Measurements from ENCODE around the gene SEPTIN1. TPM values are rescaled to one million over a fixed set of nuclear protein-coding genes. Genes with fewer than 3 reads are reported as not detected.
A peak's percentile ranks its signal among the peaks of the same experiment; 100 is the strongest.

SEPTIN1 gene
- total RNA-seq, 4 donors from 2014 or later: 0.86 to 2.5 (median 1.4) TPM

DNA sequence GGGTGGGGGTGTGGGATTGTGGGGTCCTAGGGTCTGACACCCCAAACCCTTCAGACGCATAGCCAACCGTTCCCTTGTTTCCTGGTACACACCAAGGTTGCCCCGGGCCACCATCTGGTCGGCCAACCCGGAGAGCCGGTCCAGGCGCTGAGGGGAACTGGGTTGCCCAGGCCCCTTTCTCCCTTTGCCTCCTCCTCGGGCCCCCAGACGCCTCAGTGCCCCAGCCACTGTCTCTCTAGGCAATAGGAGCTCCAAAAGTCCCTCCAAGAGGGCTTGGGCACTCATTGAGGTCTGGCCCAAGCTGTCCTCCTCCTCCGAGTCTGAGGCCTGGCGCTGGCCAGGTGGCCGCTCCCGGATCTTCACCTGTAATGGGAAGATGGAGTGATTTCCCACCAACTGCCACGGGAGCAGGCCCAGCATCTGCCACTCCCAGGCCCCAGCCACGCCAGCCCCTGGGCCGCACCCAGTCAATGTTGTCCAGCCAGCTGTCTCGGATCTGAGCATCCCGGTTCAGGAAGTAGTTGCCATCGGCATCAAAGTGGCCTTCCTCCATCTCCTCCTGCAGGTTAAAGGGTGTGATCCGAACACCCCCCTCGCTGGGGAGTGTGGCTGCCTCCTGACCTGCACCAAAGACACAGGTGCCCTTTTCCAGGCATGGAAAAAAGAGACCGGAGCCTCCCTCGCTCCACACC lies 28.8 kb downstream of the SEPTIN1 start:
- peaks cover 20 to 65% (median 55%) of the 10 kb centered on the region in 4 donors for H3K36me3 ChIP-seq
- peak overlapping the region in 2 of 4 donors; percentile 72 to 98 for H3K4me3 ChIP-seq
- no peak for DNase-seq (ENCODE audit: extremely low spot score)
- peaks cover 39 to 58% (median 52%) of the 10 kb centered on the region in 4 donors for H3K4me1 ChIP-seq
- peak overlapping the region; percentile 90 to 99 (median 92) for H3K27ac ChIP-seq (replicated peaks in 1 of 4)
- 89% methylated on average over 19 of the region's 23 CpGs for WGBS
- TF ChIP-seq CTCF (IDR thresholded peaks at IDR 0.05): no peak
- TF ChIP-seq POLR2A (IDR thresholded peaks at IDR 0.05; ENCODE audit: low read depth): no peak
- TF ChIP-seq EP300 (IDR thresholded peaks at IDR 0.05): no peak
- no peak for TF ChIP-seq POLR2AphosphoS5 (IDR thresholded peaks at IDR 0.05)
- no peaks in the 10 kb centered on the region for H3K9me3 ChIP-seq
- H3K27me3 ChIP-seq: no peaks in the 10 kb centered on the region
- intact Hi-C loops (cut with DNase I): loop anchor here (10.0 kb wide), 1 partner anchor 51 kb away; the partner anchor contains the start of gene ZNF771

DNA sequence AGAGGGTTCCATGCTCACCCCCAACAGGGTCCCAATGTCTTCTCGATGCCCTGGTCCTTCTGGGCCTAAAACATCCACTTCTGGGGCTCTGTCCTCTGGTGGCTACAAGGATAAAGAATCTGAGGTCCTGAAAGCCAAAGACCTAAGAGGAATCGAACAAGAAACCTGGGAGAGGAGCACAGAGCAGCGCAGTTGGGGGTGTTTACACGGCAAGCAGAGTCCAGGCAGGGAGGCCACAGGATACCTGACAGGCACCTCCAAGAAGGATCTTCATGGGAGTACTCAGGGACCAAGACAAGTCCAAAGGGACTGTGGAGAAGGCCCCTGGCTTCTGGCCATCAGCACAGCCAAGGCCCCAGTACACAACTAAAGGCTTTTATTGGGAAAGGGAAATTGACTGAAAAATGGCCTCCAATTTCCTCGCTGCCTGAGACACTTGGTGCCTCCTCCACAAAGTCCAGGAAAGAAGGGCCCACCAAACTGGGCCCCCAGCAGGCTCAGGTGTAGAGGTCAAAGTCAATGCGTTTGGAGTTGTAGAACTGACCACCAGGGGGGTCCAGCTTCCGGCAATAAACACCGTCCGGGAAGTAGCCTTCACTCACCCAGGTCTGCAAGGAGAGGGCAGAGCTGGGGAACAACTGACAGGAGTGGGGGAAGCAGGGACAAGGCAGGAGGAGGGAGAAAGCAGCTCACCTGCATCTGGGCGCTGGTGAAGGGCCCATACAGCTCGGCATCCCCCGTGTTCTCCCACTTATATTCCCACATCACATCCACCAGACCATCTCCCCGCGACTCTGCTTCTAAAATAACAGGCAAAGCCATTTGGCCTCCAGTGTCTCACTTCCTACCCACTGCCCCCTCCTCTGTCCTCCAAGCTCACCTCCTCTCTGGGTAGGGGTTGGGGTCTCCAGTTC lies 29.6 kb downstream of the SEPTIN1 start:
- H3K4me1 ChIP-seq: peaks cover 39 to 58% (median 52%) of the 10 kb centered on the region in 4 donors
- intact Hi-C loops (cut with DNase I): loop anchor here (10.0 kb wide), 1 partner anchor 52 kb away; the partner anchor contains the start of gene ZNF771
- no peak for DNase-seq (ENCODE audit: extremely low spot score)

GRCh38 chr16:30351586-30352419 lies 30.6 kb downstream of the SEPTIN1 start:
- TF ChIP-seq POLR2AphosphoS5 (IDR thresholded peaks at IDR 0.05): peak; percentile 77 to 84
- TF ChIP-seq CTCF (IDR thresholded peaks at IDR 0.05): no peak
- TF ChIP-seq POLR2A (IDR thresholded peaks at IDR 0.05; ENCODE audit: low read depth): no peak
- TF ChIP-seq EP300 (IDR thresholded peaks at IDR 0.05): no peak
- Histone ChIP-seq H3K27me3 (no peaks in the 10 kb centered on the region), H3K4me3 (peak overlapping the region in 1 of 4 donors; percentile 7), H3K4me1 (peaks cover 39 to 52% (median 51%) of the 10 kb centered on the region in 4 donors), H3K27ac (replicated peaks in 1 of 4) (peak overlapping the region; percentile 78 to 99 (median 92)), H3K9me3 (no peaks in the 10 kb centered on the region), H3K36me3 (peaks cover 16 to 48% (median 39%) of the 10 kb centered on the region in 4 donors)
- peak; percentile 93 for DNase-seq (ENCODE audit: extremely low spot score)
- WGBS: 26% methylated on average over 5 of the region's 11 CpGs
- intact Hi-C loops (cut with DNase I): loop anchor here (10.0 kb wide), 1 partner anchor 53 kb away; the partner anchor contains the start of gene ZNF771

More for the DNA sequence above, 29.6 kb downstream of the SEPTIN1 start:
- no peaks in the 10 kb centered on the region for H3K9me3 ChIP-seq
- TF ChIP-seq POLR2AphosphoS5 (IDR thresholded peaks at IDR 0.05) (no peak), CTCF (IDR thresholded peaks at IDR 0.05) (no peak), EP300 (IDR thresholded peaks at IDR 0.05) (no peak), POLR2A (IDR thresholded peaks at IDR 0.05; ENCODE audit: low read depth) (no peak)
- no peak overlapping the region for H3K4me3 ChIP-seq
- peaks cover 16 to 57% (median 46%) of the 10 kb centered on the region in 4 donors for H3K36me3 ChIP-seq
- peak overlapping the region; percentile 78 to 99 (median 92) for H3K27ac ChIP-seq (replicated peaks in 1 of 4)
- 80% methylated on average over 14 of the region's 14 CpGs for WGBS
- H3K27me3 ChIP-seq: no peaks in the 10 kb centered on the region

- peak overlapping the region in 2 of 4 donors; percentile 78 to 91 for H3K27ac ChIP-seq (replicated peaks in 1 of 4)
- H3K4me3 ChIP-seq: no peak overlapping the region
- H3K4me1 ChIP-seq: peaks cover 36 to 45% (median 43%) of the 10 kb centered on the region in 4 donors
- H3K36me3 ChIP-seq: peaks cover 16 to 45% (median 38%) of the 10 kb centered on the region in 4 donors
- intact Hi-C loops (cut with DNase I): loop anchor here (10.0 kb wide), 1 partner anchor 54 kb away; the partner anchor contains the start of gene ZNF771
- DNase-seq (ENCODE audit: extremely low spot score): no peak
- no peaks in the 10 kb centered on the region for H3K27me3 ChIP-seq
- H3K9me3 ChIP-seq: no peaks in the 10 kb centered on the region
- TF ChIP-seq EP300 (IDR thresholded peaks at IDR 0.05): no peak
- no peak for TF ChIP-seq POLR2AphosphoS5 (IDR thresholded peaks at IDR 0.05)
- TF ChIP-seq POLR2A (IDR thresholded peaks at IDR 0.05; ENCODE audit: low read depth): no peak
- no peak for TF ChIP-seq CTCF (IDR thresholded peaks at IDR 0.05)
- 91% methylated on average over 15 of the region's 15 CpGs for WGBS
Observed at GRCh38 chr16:30351001-30351441, 31.3 kb downstream of the SEPTIN1 start.

Measured in esophagus muscularis mucosa (tissue), 4 donors.